Measurements from ENCODE around the gene RCAN2.

RCAN2 gene

DNA sequence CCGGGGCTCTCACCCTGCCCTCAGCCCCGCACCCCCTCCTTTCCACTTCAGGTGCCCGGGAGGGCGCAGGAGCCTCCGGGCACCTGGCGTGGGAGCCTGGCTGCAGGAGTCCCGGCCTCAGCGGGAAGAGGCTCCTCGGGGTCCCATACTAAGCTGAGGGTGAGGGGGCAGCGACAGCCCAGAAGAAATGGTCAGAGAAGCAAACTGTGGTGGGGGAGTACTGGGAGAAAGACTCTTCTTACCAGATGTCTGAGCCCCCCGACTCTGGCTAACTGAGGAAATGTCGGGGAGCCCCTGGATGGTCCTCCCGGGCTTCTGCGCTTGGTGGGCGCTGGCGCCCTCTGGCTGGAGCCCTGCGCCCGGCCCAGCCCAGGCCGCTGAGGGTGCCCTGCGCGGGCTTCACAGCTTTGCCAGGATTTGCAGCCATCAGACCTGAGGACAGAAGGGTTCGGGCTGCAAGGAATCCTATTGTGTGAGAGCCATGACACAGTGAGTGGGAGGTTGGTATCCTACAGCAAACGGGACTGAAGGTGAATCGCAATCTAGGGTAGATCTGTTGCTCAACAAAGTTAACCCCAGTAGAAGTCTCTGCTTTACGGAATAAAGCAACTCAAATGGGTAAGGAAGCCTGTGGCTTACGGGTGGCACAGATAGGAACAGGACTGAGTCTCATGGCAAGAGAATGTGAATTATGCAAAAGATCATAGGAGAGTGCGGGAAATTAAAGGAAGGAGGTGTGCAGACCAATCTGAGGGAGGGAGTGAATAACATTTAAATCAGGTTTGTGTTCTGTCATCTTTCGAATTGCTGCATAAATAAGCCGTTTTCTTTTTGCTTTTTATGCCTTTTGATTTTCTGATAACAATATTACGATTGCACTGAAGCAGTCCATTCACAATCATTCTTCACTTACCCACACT, 639 bp upstream of the RCAN2 start:
- H3K4me3 ChIP-seq (ENCODE audit: low read depth, low read length), result peak overlapping the region; percentile 67

DNA sequence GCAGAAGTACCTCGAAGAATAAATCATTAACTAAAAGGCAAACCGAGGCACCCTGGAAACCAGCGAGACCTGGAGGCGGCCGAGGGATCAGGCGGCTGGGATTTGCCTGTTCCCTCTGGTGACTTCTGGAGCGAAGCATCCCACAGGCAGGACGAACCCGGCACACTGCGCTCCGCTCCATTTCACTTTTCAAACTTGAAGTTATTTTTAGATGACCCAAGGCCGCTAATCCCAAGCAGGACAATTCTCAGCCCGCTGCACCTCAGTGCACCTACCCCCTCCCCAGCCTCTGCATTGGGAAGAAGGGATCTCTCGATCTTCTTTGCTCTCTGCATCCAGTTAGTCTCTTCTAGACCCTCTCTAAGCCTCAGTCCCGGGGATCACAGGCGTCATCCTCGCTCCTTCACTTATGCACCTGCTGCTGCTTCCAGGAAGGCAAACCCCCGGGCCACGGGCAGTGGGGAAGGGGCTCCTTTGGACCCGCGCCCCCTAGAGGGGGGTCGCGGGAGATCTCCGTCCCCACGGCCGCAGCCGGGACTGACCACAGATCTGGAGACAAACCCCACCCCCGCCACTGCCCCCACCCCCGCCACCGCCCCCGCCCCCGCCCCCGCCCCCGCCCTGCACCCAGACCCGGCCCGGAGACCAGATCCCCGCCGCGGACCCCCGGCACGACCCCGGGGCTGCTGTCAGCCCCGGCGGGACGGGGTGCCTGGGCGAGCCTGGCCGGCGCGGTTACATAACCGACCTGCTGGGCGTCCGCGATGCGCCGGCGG, 636 bp downstream of the RCAN2 start:
- H3K4me3 ChIP-seq (ENCODE audit: low read depth, low read length), result peak overlapping the region; percentile 67

DNA sequence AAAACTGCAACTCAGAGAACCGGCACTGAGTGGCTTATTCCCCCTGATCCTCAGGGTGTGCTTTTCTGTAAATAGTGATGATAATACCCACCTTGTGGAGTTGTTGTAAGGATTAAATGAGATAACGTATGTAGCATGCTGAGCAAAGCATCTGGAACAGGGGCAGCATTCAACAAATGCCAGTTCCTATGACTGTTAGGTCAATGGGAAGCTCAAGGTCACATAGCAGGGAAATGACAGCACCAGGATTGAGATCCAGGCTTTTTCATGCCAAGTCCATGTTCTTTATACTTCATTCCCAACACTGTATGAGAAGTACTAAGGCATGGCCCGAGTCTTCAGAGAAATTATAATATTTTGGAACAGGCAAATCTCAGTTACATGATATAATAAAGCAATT, 5.1 kb downstream of the RCAN2 start:
- H3K4me3 ChIP-seq (ENCODE audit: low read depth, low read length), result no peak overlapping the region

DNA sequence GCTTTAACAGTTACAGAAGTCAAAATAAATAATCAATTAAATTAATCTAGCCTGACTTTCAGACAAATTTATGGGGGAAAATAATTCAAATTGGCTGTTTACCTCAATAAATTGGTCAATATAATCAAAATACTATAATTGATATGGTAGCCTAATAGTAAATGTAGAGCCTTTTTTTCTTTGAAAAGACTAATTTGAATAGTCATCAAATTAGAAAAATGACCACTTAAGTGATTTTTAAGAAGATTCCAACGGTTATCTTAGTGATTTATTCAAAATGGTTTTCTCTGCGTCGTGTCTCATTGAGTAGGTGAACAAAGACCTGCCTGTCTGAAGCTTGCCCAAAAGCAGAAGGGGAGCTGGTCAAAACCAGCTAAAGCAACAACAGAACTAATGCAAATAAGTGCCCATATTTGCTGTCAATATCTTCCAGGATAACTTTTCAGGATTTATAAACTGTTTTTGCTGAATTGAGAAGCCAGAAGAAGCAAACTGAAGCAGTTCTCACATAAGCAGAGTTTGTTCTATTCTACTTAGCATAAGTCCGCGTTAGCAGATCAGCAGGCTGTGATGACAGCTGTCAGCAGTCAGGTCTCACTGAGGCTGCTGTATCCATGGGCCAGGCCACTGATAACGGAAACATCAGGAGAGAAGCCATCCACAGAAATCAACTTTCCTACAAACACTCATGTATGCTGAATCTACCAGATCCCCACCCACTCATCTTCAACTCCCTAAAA, 7.0 kb downstream of the RCAN2 start:
- no peak overlapping the region for H3K4me3 ChIP-seq (ENCODE audit: low read depth, low read length)

DNA sequence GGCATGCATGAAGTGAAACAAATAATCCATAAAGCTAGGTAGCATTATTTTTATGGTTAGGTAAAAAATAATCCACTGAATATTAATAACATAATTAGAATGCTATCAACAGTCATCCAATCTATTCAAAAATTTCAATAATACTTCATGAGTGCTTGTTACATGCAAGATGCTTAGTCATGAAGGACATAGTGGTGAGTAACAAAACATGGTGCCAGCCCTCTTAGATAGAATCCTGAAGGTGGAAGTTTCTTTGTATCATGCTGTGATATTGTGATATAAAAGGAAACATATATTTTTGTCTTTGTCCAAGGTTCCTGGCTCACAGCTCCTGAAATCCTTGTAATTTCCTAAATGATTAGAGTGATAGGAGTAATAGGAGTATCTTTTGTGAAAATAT, 14.9 kb downstream of the RCAN2 start:
- H3K4me3 ChIP-seq (ENCODE audit: low read depth, low read length), result no peak overlapping the region

DNA sequence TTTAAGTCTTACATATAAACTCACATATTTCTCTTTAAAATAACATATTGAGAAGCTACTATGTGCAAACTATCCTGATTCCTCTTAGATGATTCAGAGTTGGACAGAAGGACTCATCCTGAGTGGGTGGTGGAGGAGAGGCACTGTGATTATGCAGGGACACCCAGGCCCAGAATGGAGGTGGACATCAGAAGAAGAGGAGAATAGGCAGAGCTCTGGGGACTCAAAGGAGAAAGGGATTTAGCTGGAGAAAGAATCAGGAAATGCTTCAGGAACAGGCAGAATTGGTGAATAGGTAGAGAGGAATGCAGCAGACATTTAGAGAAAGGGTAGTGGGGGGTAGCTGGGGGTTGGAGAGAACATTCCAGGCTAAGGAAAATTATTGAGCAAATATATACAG, 17.4 kb downstream of the RCAN2 start:
- no peak overlapping the region for H3K4me3 ChIP-seq (ENCODE audit: low read depth, low read length)

DNA sequence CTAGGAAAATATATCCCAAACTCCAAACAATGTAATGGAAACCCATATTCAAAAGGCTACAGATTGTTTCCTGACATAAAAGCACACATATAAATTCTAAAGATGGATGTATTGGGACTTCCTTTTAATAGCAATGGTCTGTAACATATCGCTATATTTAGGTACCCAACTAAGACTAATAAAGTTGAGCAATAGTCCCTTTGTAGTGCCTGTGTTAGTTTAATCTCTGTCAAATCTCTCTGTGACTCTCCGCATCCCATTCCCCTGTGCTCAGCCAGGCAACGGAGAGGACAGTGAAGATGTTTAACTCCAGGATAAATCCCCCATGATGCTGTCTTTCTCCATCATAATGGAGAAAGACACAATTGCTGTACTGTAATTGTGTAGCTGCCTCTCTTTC, 19.0 kb downstream of the RCAN2 start:
- no peak overlapping the region for H3K4me3 ChIP-seq (ENCODE audit: low read depth, low read length)

DNA sequence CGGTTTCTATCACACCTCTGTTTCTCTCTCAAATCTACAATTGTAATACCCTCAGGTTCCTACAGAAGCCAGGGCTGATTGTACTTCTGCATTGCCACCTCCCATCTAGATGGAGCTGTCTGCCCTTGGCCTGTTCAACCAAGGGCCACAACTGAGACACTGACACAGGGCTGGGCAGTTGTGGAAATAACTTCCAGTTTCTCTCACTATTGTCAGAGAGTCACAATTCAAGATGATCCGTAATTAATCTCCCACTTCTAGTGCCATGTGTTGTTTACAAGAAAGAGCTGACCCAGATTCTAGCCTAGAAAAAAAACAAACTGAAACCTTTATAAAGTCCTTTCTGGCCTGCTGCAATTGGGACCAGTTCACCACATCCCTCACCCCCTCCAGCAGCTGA, 22.2 kb downstream of the RCAN2 start:
- H3K4me3 ChIP-seq (ENCODE audit: low read depth, low read length), result no peak overlapping the region

DNA sequence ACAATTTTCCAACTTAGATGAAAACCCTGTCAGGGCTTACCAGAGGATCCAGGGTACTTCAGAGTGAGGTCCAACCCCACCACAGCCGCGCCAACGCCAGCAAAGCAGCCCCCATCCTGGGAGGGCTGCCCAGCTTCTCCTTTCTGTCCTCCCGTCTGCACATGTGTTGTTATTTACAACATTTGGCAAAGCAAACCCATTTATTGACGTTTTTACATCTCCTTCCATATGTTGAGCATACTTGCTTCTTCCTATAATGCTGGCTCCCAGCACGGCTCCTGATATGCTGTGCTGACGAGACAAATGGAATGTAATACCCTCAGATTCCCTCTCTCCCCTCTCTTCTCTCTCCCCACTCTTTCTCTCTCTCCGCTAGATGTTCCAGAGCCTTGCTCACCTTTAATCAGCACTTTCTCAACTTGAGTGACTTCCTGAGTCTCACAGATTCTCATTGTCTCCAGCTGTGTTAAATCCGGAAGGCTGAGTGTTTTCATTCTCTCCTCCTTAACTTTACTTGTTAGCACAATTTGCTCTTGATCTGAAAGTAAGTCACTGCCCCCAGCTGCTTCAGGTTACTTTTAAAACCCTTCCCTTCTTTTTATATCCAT, 22.7 kb downstream of the RCAN2 start:
- no peak overlapping the region for H3K4me3 ChIP-seq (ENCODE audit: low read depth, low read length)

DNA sequence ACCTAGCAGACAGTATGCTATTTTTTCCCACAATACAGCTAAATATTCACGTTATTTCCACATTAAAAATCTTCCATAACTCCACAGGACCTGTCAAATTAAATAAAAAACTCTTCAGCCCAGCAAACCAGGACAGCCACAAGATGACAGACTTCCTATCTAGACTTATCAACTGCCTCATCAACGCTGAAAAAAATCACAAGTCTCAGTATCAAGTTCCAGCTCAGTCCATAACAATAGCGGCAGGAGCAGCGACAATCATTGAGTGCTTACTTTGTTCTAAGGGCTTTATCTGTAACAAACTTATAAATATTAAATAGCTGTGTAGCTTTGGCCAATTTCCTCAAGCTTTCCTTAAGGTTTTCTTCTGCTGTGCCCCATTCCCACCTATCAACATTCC, 24.7 kb downstream of the RCAN2 start:
- no peak overlapping the region for H3K4me3 ChIP-seq (ENCODE audit: low read depth, low read length)

DNA sequence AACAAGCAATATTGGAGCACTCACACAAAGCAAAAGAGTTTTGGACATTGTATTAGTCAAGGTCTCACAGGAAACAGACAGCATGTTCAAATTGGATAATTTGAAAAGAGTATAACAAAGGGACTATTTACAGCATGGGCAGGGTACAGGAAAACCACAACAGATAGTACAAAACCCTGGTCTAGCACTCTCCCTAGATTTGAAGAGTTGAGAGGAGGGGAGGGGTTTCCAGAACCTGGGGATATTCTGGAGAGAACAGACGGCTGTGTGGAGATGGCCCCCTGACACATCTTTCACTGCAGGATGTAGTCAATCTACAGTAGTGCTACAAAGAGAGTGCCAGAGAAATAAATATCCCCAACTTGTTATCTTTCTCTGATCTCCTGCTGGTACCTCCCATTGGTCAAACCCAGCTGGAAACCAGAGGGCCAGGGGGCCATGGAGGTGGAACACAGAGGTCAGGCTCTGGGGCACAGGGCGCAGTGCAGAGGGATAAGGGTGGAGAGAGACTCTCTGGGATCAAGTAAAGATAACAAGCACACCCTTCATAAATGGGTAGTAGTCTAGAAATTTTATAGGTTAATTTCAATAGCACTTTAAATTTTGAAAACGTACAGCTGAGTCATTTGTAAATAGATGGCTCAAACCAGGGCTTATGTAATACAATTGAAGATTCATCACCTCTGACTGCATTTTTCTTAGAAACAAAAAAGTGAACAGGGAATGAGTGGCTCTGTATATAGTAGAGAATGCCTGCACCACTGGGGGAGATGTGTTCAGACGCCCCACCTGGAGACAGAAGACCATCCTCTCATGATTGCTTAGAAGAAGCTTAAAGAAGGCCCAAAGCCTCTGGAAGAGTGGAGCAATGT, 25.7 kb downstream of the RCAN2 start:
- no peak overlapping the region for H3K4me3 ChIP-seq (ENCODE audit: low read depth, low read length)

DNA sequence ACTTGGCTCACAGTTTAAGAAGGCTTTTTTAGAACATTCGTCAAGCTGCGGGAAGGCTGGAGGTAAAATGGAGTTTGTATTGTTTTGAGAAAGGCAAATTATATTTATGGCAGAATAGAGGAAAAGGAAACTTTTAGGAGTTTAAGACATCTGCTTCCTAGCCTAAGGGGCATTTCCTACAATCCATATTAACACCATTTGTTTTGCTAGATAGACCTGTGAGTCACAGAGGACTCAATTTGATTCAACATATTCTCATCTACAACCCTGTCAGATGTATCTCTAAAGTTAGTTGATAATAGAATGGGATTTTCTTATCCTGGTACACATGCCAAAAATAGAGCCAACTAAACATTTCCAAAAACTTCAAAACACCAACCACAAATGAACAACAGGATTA, 35.0 kb downstream of the RCAN2 start:
- H3K4me3 ChIP-seq (ENCODE audit: low read depth, low read length), result no peak overlapping the region

DNA sequence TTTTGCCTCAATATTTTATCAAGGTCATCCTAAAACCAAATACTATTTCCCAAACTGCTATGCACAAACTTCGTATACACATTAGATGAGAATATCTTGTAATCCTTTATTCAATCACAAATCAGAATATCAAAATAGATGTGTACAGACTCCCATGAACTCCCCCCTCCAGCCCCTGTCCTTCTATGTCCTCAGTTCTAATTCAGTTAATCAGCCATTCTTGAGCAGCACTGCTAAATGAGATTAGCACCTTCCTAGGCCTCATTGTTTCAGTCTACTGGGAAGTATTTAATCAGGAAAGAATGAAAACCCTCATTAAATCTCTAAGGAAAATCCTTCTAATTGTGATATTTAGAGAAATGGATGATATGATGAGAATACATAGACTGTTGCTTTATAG, 36.6 kb downstream of the RCAN2 start:
- no peak overlapping the region for H3K4me3 ChIP-seq (ENCODE audit: low read depth, low read length)

DNA sequence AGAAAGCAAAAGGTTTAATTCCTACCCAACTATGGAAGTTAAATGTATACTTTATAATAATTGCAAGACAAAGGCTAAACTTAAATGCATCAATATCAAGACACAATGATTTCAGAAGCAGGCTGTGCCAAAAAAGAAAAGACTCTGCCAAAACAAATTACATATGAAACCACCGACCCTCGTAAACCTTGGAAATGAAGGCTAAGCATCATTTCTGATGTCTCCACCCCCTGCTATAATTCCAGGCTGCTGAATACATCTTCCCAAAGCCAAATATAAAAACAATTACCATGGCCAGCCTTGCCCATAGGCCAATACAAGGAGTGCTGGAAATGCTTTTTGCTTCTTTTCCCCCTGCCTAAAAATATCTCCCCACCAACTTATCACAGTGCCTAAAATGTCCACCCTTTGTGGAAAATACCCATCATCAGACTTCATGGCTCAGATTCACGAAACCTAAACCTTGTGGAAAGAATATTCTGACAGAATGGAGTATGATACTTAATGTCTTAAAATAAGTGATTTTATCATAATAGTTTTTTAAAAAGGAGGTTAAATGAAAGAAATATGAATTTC, 37.4 kb downstream of the RCAN2 start:
- H3K4me3 ChIP-seq (ENCODE audit: low read depth, low read length), result no peak overlapping the region

DNA sequence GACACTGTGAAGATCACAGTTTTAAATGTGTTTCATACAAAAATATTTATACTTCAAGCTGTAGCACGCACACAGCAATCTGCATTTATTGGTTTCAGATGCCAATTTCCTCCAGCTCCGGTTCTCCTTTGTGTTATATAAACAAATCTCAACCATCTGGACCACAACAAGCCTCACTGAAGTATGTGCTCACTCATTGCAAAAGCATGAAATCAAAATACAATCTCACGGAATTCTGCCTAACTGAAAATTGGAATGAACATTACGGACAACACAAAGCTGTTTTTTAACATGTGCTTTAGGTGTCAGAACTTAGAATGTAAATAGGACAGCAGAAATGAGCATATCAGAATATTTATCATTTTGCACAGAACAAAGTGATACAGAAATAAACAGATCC, 38.0 kb downstream of the RCAN2 start:
- no peak overlapping the region for H3K4me3 ChIP-seq (ENCODE audit: low read depth, low read length)

DNA sequence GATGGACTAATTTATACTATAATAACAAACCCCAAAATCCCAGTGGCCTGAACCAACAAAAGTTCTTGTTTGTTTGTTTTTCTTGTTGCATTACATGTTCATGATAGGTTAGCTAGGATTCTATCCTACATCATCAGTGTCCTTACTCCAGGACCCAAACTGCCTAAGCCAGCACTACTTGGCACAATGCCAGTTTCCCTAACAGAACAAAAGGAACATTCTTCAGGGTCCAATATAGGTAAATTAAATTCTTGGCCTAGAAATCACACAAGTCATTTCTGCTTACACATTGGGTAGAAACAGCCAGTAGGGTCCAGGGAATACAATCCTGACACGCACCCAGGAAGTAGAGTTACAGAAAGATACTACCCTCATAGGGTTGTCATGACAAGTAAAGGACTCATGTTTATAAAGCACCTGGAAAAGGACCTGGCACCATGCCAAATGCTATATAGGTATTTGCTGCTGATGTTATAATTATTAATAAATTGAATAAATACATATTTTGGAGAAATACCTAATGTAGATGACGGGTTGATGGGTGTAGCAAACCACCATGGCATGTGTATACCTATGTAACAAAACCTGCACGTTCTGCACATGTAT, 38.8 kb downstream of the RCAN2 start:
- no peak overlapping the region for H3K4me3 ChIP-seq (ENCODE audit: low read depth, low read length)

DNA sequence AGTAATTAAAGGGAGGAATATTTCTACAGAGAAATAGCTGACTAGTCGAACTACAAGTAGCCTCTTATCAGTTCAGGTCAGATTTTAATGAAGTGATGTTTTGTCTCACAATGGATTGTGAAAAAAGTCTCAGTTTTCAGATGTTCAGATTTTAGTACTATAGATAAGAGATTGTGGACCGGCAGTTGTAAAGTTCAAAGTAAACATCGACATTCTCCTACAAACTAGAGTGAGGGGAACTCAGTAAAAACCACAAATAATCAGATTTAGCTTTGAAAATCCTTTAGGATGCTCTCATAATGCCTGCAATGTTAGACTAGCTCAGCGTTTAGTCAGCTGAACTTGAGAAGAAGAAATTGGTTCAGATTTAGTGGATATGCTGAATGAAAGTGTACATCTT, 39.9 kb downstream of the RCAN2 start:
- H3K4me3 ChIP-seq (ENCODE audit: low read depth, low read length), result no peak overlapping the region

DNA sequence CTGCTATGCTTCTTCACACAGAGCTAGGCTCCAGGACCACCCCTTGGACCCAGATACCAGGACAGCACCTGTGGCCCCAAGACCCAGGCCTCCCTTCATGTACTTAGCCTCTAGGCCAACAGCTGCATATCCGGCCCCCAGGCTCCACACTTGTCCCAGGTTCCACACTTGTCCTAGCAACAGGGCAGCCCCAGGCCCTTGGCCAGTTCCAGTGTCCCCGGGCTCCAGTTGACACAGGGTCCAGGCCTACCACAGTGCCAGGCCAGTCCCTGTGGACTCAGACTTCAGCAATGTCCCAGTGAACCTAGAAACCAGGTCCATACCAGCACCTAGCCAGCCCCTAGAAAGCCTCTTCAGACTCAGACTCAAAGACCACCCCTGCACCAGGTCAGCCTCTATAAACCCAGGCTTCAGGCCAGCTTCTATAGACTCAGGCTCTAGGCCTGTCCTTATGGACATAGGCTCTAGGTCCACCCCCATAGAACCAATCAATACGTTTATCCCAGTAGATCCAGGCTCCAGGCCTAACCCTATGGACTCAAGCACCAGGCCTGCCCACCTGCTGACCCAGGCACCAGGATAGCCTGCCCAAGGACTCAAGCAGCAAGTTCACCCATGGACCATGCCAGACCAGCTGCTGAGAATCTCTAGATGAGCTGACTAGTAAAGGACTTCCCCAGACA, 46.3 kb downstream of the RCAN2 start:
- no peak overlapping the region for H3K4me3 ChIP-seq (ENCODE audit: low read depth, low read length)

DNA sequence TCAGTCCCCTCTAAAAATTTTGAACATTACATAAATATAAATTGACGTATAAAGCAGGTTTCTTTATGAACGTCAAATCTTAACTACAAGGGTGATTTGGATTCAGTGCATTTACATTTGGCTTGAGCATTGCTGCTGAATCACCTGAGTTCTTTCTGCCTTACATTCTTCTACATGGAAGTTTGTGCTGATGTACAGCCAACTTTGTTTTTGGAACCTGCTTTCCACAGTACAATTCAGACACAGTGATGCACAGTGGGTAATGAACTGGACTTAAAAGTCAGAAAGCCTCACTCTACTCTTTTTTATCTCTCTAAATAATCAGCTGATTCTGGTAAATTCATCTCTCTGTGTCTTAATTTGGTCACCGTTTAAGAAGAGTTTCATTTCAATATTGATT, 47.6 kb downstream of the RCAN2 start:
- no peak overlapping the region for H3K4me3 ChIP-seq (ENCODE audit: low read depth, low read length)
